KOPT-K1 (cell line): ENCODE results near the gene CCHCR1.
A peak's percentile ranks its signal among the peaks of the same experiment; 100 is the strongest.

Source experiments
- H3K27ac ChIP-seq: fragments of 200-600 bp; sonication (generic); 2 replicates; pipeline ENCODE4 v1.5.1; 2016; ENCODE audit warnings: antibody characterized with exemption, mild to moderate bottlenecking, low read depth, low read length; ENCODE audit not compliant: poor library complexity, severe bottlenecking
- H3K36me3 ChIP-seq: fragments of 200-600 bp; sonication (generic); 2 replicates; pipeline ENCODE4 v1.5.1; 2017; ENCODE audit warnings: antibody characterized with exemption, mild to moderate bottlenecking, low read length, moderate library complexity; ENCODE audit not compliant: insufficient read depth
- H3K9me3 ChIP-seq: fragments of 200-600 bp; sonication (generic); 2 replicates; pipeline ENCODE4 v1.5.1; 2017; ENCODE audit warnings: antibody characterized with exemption, low read length, mild to moderate bottlenecking; ENCODE audit not compliant: insufficient read depth, poor library complexity, severe bottlenecking

Gene CCHCR1

DNA sequence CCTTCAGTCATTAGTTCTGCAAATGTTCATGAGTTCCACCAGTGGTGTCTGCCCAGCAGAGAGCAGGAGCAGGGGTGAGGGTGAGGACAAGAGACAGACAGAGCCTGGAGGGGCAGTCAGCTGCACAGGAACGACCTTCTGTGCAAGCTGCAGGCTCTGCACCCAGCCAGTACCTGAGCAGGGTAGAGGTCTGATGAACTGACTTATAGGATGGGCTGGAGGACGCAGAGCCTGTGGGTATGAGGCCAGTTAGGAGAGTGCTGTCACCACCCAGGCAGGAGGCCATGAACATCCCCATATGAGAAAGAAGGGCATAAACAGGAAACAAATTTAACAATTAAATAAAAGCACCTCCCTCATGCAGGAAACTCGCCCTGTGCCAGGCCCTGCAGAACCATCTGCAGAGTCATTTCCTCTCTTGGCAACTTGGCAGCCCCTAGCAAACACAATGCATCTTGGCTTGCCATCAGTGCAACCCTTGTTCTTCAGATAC lies 63.2 kb downstream of the CCHCR1 start:
- H3K36me3 ChIP-seq = no peaks in the 10 kb centered on the region
- peak overlapping the region; percentile 55 for H3K27ac ChIP-seq

DNA sequence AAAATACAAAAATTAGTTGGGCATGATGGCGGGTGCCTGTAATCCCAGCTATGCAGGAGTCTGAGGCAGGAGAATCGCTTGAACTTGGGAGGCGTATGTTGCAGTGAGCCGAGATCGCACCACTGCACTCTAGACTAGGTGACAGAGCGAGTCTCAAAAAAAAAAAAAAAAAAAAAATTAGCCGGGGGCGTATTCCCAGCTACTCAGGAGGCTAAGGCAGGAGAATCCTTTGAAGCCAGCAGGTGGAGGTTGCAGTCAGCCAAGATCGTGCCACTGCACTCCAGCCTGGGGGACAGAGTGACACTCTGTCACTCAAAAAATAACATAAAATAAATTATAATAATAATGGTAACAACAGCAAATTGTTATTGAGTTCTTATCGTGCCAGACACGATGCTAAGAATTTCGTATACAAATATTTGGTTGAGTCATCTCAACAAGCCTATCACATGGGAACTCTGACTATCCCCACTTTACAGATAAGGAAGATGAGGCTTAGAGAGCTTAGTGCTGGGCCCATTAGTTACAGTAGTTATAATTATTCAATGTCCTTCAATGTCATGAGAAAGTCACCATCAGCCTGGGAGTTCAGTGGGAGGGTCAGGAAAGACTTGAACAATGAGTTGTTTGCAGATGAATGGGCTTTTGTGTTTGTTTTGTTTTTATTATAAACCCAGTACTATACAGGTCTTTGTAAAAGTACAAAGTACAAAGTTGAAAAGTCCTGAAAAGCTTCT lies 64.7 kb downstream of the CCHCR1 start:
- no peaks in the 10 kb centered on the region for H3K9me3 ChIP-seq

More for the DNA sequence above, 63.2 kb downstream of the CCHCR1 start:
- H3K9me3 ChIP-seq = no peaks in the 10 kb centered on the region

More for the DNA sequence above, 64.7 kb downstream of the CCHCR1 start:
- Histone ChIP-seq H3K27ac (no peak overlapping the region), H3K36me3 (no peaks in the 10 kb centered on the region)
